Liver (tissue), 3 donors: ENCODE data around the gene HOXC11.

Experiments used
- EGR1 ChIP-seq, 2 donors: IDR thresholded peaks; 2 replicates each; pipeline ENCODE4 v1.6.1; 2016 to 2018; ENCODE audit warnings: antibody characterized with exemption in 2 of 2, low read depth in 2 of 2
- FOXA1 ChIP-seq: IDR thresholded peaks from 2 replicates; pipeline ENCODE4 v1.6.1; 2016; ENCODE audit warnings: antibody characterized with exemption
- GABPA ChIP-seq, 2 donors: IDR thresholded peaks in 1 of 2; conservative IDR thresholded peaks in 1 of 2; 2 replicates each; pipeline ENCODE4 v1.6.1; 2016; ENCODE audit warnings: antibody characterized with exemption in 2 of 2, mild to moderate bottlenecking in 1 of 2, moderate library complexity in 1 of 2
- NR2F2 ChIP-seq: IDR thresholded peaks from 2 replicates; pipeline ENCODE4 v1.6.1; 2016; ENCODE audit warnings: antibody characterized with exemption
- REST ChIP-seq: IDR thresholded peaks from 2 replicates; pipeline ENCODE4 v1.6.1; 2016; ENCODE audit warnings: antibody characterized with exemption, mild to moderate bottlenecking
- RXRA ChIP-seq, 2 donors: IDR thresholded peaks; 2 replicates each; pipeline ENCODE4 v1.6.1; 2017 to 2018; ENCODE audit warnings: antibody characterized with exemption in 2 of 2, mild to moderate bottlenecking in 1 of 2
- SP1 ChIP-seq: IDR thresholded peaks from 2 replicates; pipeline ENCODE4 v1.6.1; 2018; ENCODE audit warnings: antibody characterized with exemption, mild to moderate bottlenecking
- TAF1 ChIP-seq: conservative IDR thresholded peaks from 2 replicates; pipeline ENCODE4 v1.6.1; 2016; ENCODE audit warnings: antibody characterized with exemption, mild to moderate bottlenecking
- YY1 ChIP-seq: IDR thresholded peaks from 2 replicates; pipeline ENCODE4 v1.6.1; 2016; ENCODE audit warnings: antibody characterized with exemption, mild to moderate bottlenecking
- TF ChIP-seq, protein P1 (sequence below): fragments of 150-350 bp; IDR thresholded peaks from 2 replicates; pipeline ENCODE4 v1.5.1; 2017; ENCODE audit warnings: improper control_type of control experiment, low read depth, low read length; ENCODE audit not compliant: missing input control
- TF ChIP-seq, protein P2 (sequence below): IDR thresholded peaks from 2 replicates; pipeline ENCODE4 v1.6.1; 2016; ENCODE audit warnings: antibody characterized with exemption
- TF ChIP-seq, protein P3 (sequence below): IDR thresholded peaks from 2 replicates; pipeline ENCODE4 v1.6.1; 2016; ENCODE audit warnings: antibody characterized with exemption
- donor health status: healthy.
- donor health status: healthy.

- no peak for TF ChIP-seq REST
- TF ChIP-seq, protein P1, sequence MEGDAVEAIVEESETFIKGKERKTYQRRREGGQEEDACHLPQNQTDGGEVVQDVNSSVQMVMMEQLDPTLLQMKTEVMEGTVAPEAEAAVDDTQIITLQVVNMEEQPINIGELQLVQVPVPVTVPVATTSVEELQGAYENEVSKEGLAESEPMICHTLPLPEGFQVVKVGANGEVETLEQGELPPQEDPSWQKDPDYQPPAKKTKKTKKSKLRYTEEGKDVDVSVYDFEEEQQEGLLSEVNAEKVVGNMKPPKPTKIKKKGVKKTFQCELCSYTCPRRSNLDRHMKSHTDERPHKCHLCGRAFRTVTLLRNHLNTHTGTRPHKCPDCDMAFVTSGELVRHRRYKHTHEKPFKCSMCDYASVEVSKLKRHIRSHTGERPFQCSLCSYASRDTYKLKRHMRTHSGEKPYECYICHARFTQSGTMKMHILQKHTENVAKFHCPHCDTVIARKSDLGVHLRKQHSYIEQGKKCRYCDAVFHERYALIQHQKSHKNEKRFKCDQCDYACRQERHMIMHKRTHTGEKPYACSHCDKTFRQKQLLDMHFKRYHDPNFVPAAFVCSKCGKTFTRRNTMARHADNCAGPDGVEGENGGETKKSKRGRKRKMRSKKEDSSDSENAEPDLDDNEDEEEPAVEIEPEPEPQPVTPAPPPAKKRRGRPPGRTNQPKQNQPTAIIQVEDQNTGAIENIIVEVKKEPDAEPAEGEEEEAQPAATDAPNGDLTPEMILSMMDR = no peak
- TF ChIP-seq, protein P2, sequence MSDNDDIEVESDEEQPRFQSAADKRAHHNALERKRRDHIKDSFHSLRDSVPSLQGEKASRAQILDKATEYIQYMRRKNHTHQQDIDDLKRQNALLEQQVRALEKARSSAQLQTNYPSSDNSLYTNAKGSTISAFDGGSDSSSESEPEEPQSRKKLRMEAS = no peak
- no peak for TF ChIP-seq TAF1
- TF ChIP-seq RXRA (IDR thresholded peaks at IDR 0.05) = no peak
- TF ChIP-seq, protein P3, sequence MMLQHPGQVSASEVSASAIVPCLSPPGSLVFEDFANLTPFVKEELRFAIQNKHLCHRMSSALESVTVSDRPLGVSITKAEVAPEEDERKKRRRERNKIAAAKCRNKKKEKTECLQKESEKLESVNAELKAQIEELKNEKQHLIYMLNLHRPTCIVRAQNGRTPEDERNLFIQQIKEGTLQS = no peak
- TF ChIP-seq GABPA (IDR thresholded peaks at IDR 0.05 in 1 of 2, conservative IDR thresholded peaks at IDR 0.05 in 1 of 2) = no peak
- TF ChIP-seq YY1 = no peak
- TF ChIP-seq SP1 = no peak
- no peak for TF ChIP-seq FOXA1
- no peak for TF ChIP-seq EGR1 (IDR thresholded peaks at IDR 0.05; ENCODE audit: low read depth in 2 of 2)
- TF ChIP-seq NR2F2 = no peak
These were observed 17.1 kb upstream of the HOXC11 start for GRCh38 chr12:53955776-53956250.
